ENCODE results near the gene CASZ1.

The CASZ1 gene

GRCh38 chr1:10751561-10752085, 44.8 kb downstream of the CASZ1 start:
- no peak for DNase-seq (ENCODE audit: low spot score)

- DNase-seq (ENCODE audit: low spot score) = no peak
Measured at GRCh38 chr1:10751160-10751559, 45.3 kb downstream of the CASZ1 start.

- DNase-seq (ENCODE audit: low spot score) = no peak
Measured at GRCh38 chr1:10745886-10746455, 50.5 kb downstream of the CASZ1 start.

GRCh38 chr1:10745383-10745782, 51.1 kb downstream of the CASZ1 start:
- no peak for DNase-seq (ENCODE audit: low spot score)

GRCh38 chr1:10744654-10745238, 51.7 kb downstream of the CASZ1 start:
- DNase-seq (ENCODE audit: low spot score) = no peak

- no peak for DNase-seq (ENCODE audit: low spot score)
Measured at GRCh38 chr1:10744029-10744428, 52.4 kb downstream of the CASZ1 start.

GRCh38 chr1:10741696-10742095, 54.8 kb downstream of the CASZ1 start:
- no peak for DNase-seq (ENCODE audit: low spot score)

GRCh38 chr1:10740123-10740522, 56.3 kb downstream of the CASZ1 start:
- no peak for DNase-seq (ENCODE audit: low spot score)

GRCh38 chr1:10739589-10739988, 56.9 kb downstream of the CASZ1 start:
- no peak for DNase-seq (ENCODE audit: low spot score)

- no peak for DNase-seq (ENCODE audit: low spot score)
Measured at GRCh38 chr1:10738061-10739058, 58.1 kb downstream of the CASZ1 start.

GRCh38 chr1:10737651-10738050, 58.8 kb downstream of the CASZ1 start:
- DNase-seq (ENCODE audit: low spot score) = no peak

- DNase-seq (ENCODE audit: low spot score) = no peak
Measured at GRCh38 chr1:10736634-10737586, 59.5 kb downstream of the CASZ1 start.

GRCh38 chr1:10735563-10736305, 60.7 kb downstream of the CASZ1 start:
- no peak for DNase-seq (ENCODE audit: low spot score)

- DNase-seq (ENCODE audit: low spot score) = no peak
Measured at GRCh38 chr1:10734962-10735544, 61.4 kb downstream of the CASZ1 start.

- no peak for DNase-seq (ENCODE audit: low spot score)
Measured at GRCh38 chr1:10734375-10734774, 62.1 kb downstream of the CASZ1 start.

GRCh38 chr1:10733474-10734366, 62.7 kb downstream of the CASZ1 start:
- DNase-seq (ENCODE audit: low spot score) = no peak

GRCh38 chr1:10730985-10731384, 65.5 kb downstream of the CASZ1 start:
- DNase-seq (ENCODE audit: low spot score) = no peak

- DNase-seq (ENCODE audit: low spot score) = no peak
Measured at GRCh38 chr1:10728595-10729410, 67.6 kb downstream of the CASZ1 start.
